KMS-11 (cell line): ENCODE measurements around the gene RADIL.

ENCODE experiments used
- H2AFZ ChIP-seq: fragments of 200-600 bp; sonication (generic); 2 replicates; pipeline ENCODE4 v1.6.1; 2016; ENCODE audit warnings: antibody characterized with exemption, mixed run types, low read depth
- H3K27ac ChIP-seq: fragments of 200-600 bp; sonication (generic); 2 replicates; pipeline ENCODE4 v1.6.1; 2016; ENCODE audit warnings: mild to moderate bottlenecking, mixed run types
- H3K27me3 ChIP-seq: fragments of 200-600 bp; sonication (generic); 2 replicates; pipeline ENCODE4 v1.6.1; 2017; ENCODE audit warnings: mild to moderate bottlenecking, low read depth, mixed run types, moderate library complexity; ENCODE audit not compliant: insufficient read depth
- H3K36me3 ChIP-seq: fragments of 200-600 bp; sonication (generic); 2 replicates; pipeline ENCODE4 v1.6.1; 2017; ENCODE audit warnings: mild to moderate bottlenecking, mixed run types; ENCODE audit not compliant: insufficient read depth
- H3K4me1 ChIP-seq: fragments of 200-600 bp; sonication (generic); 2 replicates; pipeline ENCODE4 v1.6.1; 2016; ENCODE audit warnings: mild to moderate bottlenecking, low read depth, mixed run types; ENCODE audit not compliant: poor library complexity, severe bottlenecking
- H3K4me2 ChIP-seq: fragments of 200-600 bp; sonication (generic); 2 replicates; pipeline ENCODE4 v1.7.0; 2016; ENCODE audit warnings: mild to moderate bottlenecking, mixed run types
- H3K4me3 ChIP-seq: fragments of 200-600 bp; sonication (generic); IDR thresholded peaks from 2 replicates; pipeline ENCODE4 v1.6.1; 2017; ENCODE audit warnings: low read depth, low read length, mixed read lengths; ENCODE audit not compliant: insufficient read depth
- H3K79me2 ChIP-seq: fragments of 200-600 bp; sonication (generic); 2 replicates; pipeline ENCODE4 v1.6.1; 2016; ENCODE audit warnings: low read depth, mixed run types; ENCODE audit not compliant: insufficient read depth
- H3K9ac ChIP-seq: fragments of 200-600 bp; sonication (generic); 2 replicates; pipeline ENCODE4 v1.6.1; 2016; ENCODE audit warnings: mild to moderate bottlenecking, mixed run types
- H4K20me1 ChIP-seq: fragments of 200-600 bp; sonication (generic); 2 replicates; pipeline ENCODE4 v1.6.1; 2016; ENCODE audit warnings: mild to moderate bottlenecking, mixed run types; ENCODE audit not compliant: insufficient read depth
- TF ChIP-seq, protein P1 (sequence below): fragments of 200-600 bp; sonication (generic); conservative IDR thresholded peaks from 2 replicates; pipeline ENCODE4 v1.6.1; 2017; ENCODE audit warnings: low read depth, mild to moderate bottlenecking, antibody characterized with exemption, low read length, moderate library complexity, mixed read lengths

The RADIL gene

DNA sequence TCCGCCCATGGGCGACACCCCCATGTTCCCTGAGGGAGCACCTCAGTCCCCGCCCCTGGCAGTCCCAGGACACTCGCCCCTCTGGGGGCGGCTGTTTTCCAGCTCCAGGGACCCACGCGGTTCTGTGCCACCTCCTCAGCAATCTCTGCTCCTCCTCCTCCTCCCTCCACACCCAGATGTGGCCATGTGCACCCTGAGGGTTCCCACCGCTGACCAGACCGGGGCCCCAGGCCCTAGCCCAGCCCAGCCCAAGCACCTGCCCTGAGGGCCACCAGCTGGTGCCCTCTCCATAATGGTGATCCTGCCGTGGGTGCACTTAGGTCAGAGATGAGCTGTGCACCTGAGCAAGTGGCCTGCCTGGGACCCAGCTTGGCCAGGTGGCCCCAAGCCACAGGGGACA is 83.0 kb downstream of the RADIL start:
- no peaks in the 10 kb centered on the region for H3K27me3 ChIP-seq
- H3K79me2 ChIP-seq, result no peaks in the 10 kb centered on the region
- no peaks in the 10 kb centered on the region for H4K20me1 ChIP-seq
- no peak overlapping the region for H3K9ac ChIP-seq
- no peaks in the 10 kb centered on the region for H3K4me1 ChIP-seq
- H3K27ac ChIP-seq, result no peak overlapping the region
- no peaks in the 10 kb centered on the region for H3K36me3 ChIP-seq
- TF ChIP-seq, protein P1, sequence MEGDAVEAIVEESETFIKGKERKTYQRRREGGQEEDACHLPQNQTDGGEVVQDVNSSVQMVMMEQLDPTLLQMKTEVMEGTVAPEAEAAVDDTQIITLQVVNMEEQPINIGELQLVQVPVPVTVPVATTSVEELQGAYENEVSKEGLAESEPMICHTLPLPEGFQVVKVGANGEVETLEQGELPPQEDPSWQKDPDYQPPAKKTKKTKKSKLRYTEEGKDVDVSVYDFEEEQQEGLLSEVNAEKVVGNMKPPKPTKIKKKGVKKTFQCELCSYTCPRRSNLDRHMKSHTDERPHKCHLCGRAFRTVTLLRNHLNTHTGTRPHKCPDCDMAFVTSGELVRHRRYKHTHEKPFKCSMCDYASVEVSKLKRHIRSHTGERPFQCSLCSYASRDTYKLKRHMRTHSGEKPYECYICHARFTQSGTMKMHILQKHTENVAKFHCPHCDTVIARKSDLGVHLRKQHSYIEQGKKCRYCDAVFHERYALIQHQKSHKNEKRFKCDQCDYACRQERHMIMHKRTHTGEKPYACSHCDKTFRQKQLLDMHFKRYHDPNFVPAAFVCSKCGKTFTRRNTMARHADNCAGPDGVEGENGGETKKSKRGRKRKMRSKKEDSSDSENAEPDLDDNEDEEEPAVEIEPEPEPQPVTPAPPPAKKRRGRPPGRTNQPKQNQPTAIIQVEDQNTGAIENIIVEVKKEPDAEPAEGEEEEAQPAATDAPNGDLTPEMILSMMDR, result no peak
- H2AFZ ChIP-seq, result no peak overlapping the region
- no peak overlapping the region for H3K4me3 ChIP-seq
- H3K4me2 ChIP-seq, result no peak overlapping the region

DNA sequence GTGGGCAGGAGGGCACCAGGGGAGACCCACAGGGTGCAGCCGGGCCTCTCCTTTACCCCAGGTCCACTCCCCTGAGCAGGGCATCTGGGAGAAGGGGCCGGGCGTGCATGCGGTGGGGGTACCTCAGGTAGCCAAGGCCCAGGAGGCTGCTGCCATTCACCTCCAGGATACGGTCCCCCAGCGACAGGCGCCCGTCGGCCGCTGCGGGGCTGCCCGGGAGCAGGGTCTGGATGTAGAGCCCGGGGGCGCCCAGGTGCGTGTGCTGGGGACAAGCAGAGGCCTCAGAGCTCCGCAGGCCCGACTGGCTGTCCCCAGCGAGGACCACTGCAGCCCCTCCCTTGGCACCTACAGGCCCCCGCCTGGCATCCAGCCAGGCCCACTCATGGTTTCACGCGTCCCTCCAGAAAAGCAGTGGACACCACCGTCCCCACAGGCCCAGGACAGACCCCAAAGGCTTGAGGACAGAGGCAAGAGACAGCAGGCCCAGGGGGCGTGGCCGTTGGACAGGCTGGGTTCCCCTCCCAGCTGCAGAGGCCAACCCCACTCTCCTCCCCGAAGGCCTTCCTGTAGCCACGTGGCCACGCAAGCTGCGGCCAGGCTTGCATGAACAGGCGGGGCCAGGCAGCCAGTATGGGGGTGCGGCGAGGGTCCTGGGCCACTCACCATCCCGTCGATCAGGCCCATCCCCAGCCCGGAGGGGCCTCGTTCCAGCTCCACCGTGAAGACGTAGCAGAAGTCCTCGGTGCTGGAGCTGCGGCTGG is 83.8 kb downstream of the RADIL start:
- Histone ChIP-seq H3K79me2 (no peaks in the 10 kb centered on the region), H3K27ac (no peak overlapping the region), H3K36me3 (no peaks in the 10 kb centered on the region), H3K4me1 (no peaks in the 10 kb centered on the region), H3K27me3 (no peaks in the 10 kb centered on the region), H2AFZ (no peak overlapping the region), H3K4me2 (no peak overlapping the region), H3K4me3 (no peak overlapping the region), H4K20me1 (no peaks in the 10 kb centered on the region), H3K9ac (no peak overlapping the region)
- TF ChIP-seq, protein P1, result no peak

GRCh38 chr7:4798706-4799235 is 84.7 kb downstream of the RADIL start:
- no peaks in the 10 kb centered on the region for H3K4me1 ChIP-seq
- H3K36me3 ChIP-seq, result no peaks in the 10 kb centered on the region
- no peak overlapping the region for H3K4me2 ChIP-seq
- peak overlapping the region; percentile 16; the same call in 1 of the 2 replicates for H2AFZ ChIP-seq
- no peaks in the 10 kb centered on the region for H3K79me2 ChIP-seq
- no peak overlapping the region for H3K27ac ChIP-seq
- no peaks in the 10 kb centered on the region for H3K27me3 ChIP-seq
- TF ChIP-seq, protein P1, result no peak
- H4K20me1 ChIP-seq, result no peaks in the 10 kb centered on the region
- H3K9ac ChIP-seq, result no peak overlapping the region
- H3K4me3 ChIP-seq, result no peak overlapping the region

GRCh38 chr7:4797858-4798705 is 85.4 kb downstream of the RADIL start:
- Histone ChIP-seq H3K79me2 (no peaks in the 10 kb centered on the region), H2AFZ (peak overlapping the region; percentile 16; the same call in 1 of the 2 replicates), H3K9ac (no peak overlapping the region), H3K27me3 (no peaks in the 10 kb centered on the region), H3K4me2 (no peak overlapping the region), H4K20me1 (no peaks in the 10 kb centered on the region), H3K4me1 (no peaks in the 10 kb centered on the region), H3K27ac (no peak overlapping the region), H3K36me3 (no peaks in the 10 kb centered on the region), H3K4me3 (no peak overlapping the region)
- TF ChIP-seq, protein P1, result peak; percentile 49
